AG04449 (cell line): Measurements from ENCODE around the gene VSIG2.

ENCODE experiments used
- CTCF ChIA-PET: fragments of 350-600 bp; formaldehyde crosslinking; extraction: SDS; loops from one replicate; lab custom pipeline; 2021; ENCODE audit warnings: antibody characterized with exemption; lab: Yijun Ruan, JAX
- POLR2A ChIA-PET: fragments of 400-600, 350-600 bp; formaldehyde crosslinking; extraction: SDS; loops from one replicate; lab custom pipeline; 2020; ENCODE audit warnings: antibody characterized with exemption, inconsistent platforms; lab: Yijun Ruan, JAX
- DNase-seq: peaks from one replicate; pipeline ENCODE4 v3.0.0-alpha.2; 2010; ENCODE audit warnings: low read depth, low spot score
- H3K4me3 ChIP-seq: 2 replicates; pipeline ENCODE4 v1.5.1; 2011; ENCODE audit warnings: low read depth, mild to moderate bottlenecking, control low read depth, low read length
- TF ChIP-seq, protein P1 (sequence below): IDR thresholded peaks from one replicate; pipeline ENCODE4 v1.5.1; 2011; ENCODE audit warnings: mild to moderate bottlenecking, moderate library complexity, low read length, control low read depth, inconsistent platforms; ENCODE audit not compliant: insufficient read depth; ENCODE audit errors: missing control alignments

The VSIG2 gene

DNA sequence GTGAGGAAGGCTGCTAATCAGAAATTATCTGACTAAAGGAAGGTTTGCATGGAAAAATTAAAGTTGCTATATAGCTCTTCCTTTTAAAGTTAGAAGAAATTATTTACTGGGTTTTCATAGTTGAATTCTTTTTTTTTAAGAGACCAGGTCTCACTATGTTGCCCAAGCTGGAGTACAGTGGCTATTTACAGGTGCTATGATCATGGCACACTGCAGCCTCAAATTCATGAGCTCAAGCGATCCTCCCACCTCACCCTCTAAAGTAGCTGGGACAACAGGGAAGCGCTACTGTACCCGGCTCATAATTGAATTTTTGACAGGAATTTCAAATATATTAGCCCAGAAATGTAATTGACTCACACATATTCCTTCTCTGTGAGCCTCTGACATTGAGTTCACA is 44.3 kb upstream of the VSIG2 start:
- H3K4me3 ChIP-seq = no peak overlapping the region
- CTCF ChIA-PET = interaction anchor here (3.7 to 21.6 kb wide), 3 partner anchors 26 to 153 kb away, joined by 26 to 331 read pairs (median 37); partner anchors contain the start of gene ESAM
- DNase-seq = no peak
- TF ChIP-seq, protein P1, sequence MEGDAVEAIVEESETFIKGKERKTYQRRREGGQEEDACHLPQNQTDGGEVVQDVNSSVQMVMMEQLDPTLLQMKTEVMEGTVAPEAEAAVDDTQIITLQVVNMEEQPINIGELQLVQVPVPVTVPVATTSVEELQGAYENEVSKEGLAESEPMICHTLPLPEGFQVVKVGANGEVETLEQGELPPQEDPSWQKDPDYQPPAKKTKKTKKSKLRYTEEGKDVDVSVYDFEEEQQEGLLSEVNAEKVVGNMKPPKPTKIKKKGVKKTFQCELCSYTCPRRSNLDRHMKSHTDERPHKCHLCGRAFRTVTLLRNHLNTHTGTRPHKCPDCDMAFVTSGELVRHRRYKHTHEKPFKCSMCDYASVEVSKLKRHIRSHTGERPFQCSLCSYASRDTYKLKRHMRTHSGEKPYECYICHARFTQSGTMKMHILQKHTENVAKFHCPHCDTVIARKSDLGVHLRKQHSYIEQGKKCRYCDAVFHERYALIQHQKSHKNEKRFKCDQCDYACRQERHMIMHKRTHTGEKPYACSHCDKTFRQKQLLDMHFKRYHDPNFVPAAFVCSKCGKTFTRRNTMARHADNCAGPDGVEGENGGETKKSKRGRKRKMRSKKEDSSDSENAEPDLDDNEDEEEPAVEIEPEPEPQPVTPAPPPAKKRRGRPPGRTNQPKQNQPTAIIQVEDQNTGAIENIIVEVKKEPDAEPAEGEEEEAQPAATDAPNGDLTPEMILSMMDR = no peak
- POLR2A ChIA-PET = no interaction called here

- POLR2A ChIA-PET = interaction anchor here (1.4 kb wide), 1 partner anchor 43 kb away, joined by 3 read pairs; no protein-coding TSS in a partner anchor
- TF ChIP-seq, protein P1 = peak; percentile 56
- CTCF ChIA-PET = interaction anchor here (0.6 to 21.6 kb wide), 25 partner anchors 9 to 1089 kb away, joined by 3 to 331 read pairs (median 5); partner anchors contain the start of gene ESAM
- no peak for DNase-seq
- H3K4me3 ChIP-seq = no peak overlapping the region
These were observed 41.6 kb upstream of the VSIG2 start for GRCh38 chr11:124793466-124794278.

- TF ChIP-seq, protein P1 = no peak
- ChIA-PET CTCF (interaction anchor here (0.5 to 21.6 kb wide), 7 partner anchors 8 to 148 kb away, joined by 3 to 331 read pairs (median 26); partner anchors contain the start of genes ESAM and ROBO3), POLR2A (no interaction called here)
- no peak overlapping the region for H3K4me3 ChIP-seq
- no peak for DNase-seq
These were observed 39.7 kb upstream of the VSIG2 start for GRCh38 chr11:124791626-124792341.

GRCh38 chr11:124788521-124788920 is 36.5 kb upstream of the VSIG2 start:
- no peak for DNase-seq
- TF ChIP-seq, protein P1 = no peak
- POLR2A ChIA-PET = no interaction called here

DNA sequence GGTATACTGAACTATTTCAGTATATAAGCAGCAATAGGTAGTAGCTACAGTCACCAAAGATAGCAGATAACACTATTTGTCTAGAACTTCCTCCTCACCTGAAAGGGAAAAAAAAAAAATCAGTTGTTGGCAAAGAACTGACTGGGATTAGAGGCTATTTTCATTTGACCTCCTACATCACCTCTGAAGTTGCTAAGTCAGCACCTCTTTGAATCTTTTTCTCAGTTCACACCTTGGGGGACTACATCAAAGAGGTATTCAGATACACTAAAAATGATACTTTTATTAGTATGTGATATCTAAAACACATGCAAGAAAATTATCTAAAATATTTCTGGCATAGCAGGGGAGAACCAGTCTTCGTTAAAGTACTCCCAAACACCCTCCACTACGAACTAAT is 32.0 kb upstream of the VSIG2 start:
- TF ChIP-seq, protein P1 = no peak
- DNase-seq = no peak
- no peak overlapping the region for H3K4me3 ChIP-seq
- ChIA-PET POLR2A (no interaction called here), CTCF (interaction anchor here (1.1 to 21.6 kb wide), 7 partner anchors 9 to 140 kb away, joined by 3 to 331 read pairs (median 4); partner anchors contain the start of gene ESAM)

More at GRCh38 chr11:124788521-124788920, 36.5 kb upstream of the VSIG2 start:
- no peak overlapping the region for H3K4me3 ChIP-seq
- CTCF ChIA-PET = interaction anchor here (0.9 to 21.6 kb wide), 3 partner anchors 10 to 144 kb away, joined by 3 to 331 read pairs (median 14); partner anchors contain the start of gene ESAM
